Stimulated activated CD4-positive, alpha-beta T cell treated with anti-CD3 and anti-CD28 coated beads, Interleukin-2, amount 100 ng/mL, for 4 hours (primary cell): ENCODE results near the gene DPYSL5.
"Not testable (repeated sequence)": the region's sequence is repeated elsewhere in the genome, so short reads cannot be mapped to it uniquely, and the experiment has no call there.

Experiments used
- DNase-seq: peaks from one replicate; pipeline ENCODE4 v3.0.0-alpha.2; 2020; ENCODE audit warnings: low read depth

The DPYSL5 gene

GRCh38 chr2:26847655-26848335, at the start of gene DPYSL5:
DPYSL5 (plus strand) TSS chr2:26848132; CDS start chr2:26898500, 50,368 bp downstream.
- no peak for DNase-seq

GRCh38 chr2:26801328-26801727, 46.6 kb upstream of the DPYSL5 start:
- DNase-seq = no peak

- DNase-seq = no peak
These were observed 46.1 kb upstream of the DPYSL5 start for GRCh38 chr2:26801796-26802195.

- no peak for DNase-seq
These were observed 42.7 kb upstream of the DPYSL5 start for GRCh38 chr2:26805241-26805676.

GRCh38 chr2:26807788-26808460, 40.0 kb upstream of the DPYSL5 start:
- no peak for DNase-seq

GRCh38 chr2:26809211-26809610, 38.7 kb upstream of the DPYSL5 start:
- DNase-seq = no peak

- DNase-seq = no peak
These were observed 37.9 kb upstream of the DPYSL5 start for GRCh38 chr2:26809876-26810577.

GRCh38 chr2:26811261-26811660, 36.7 kb upstream of the DPYSL5 start:
- DNase-seq = no peak

GRCh38 chr2:26811791-26812694, 35.9 kb upstream of the DPYSL5 start:
- DNase-seq = no peak

GRCh38 chr2:26812731-26813130, 35.2 kb upstream of the DPYSL5 start:
- no peak for DNase-seq

- DNase-seq = not testable (repeated sequence)
These were observed 33.7 kb upstream of the DPYSL5 start for GRCh38 chr2:26814072-26814765.

- no peak for DNase-seq
These were observed 31.0 kb upstream of the DPYSL5 start for GRCh38 chr2:26816893-26817292.

- DNase-seq = no peak
These were observed 29.7 kb upstream of the DPYSL5 start for GRCh38 chr2:26818255-26818654.

GRCh38 chr2:26818972-26819371, 29.0 kb upstream of the DPYSL5 start:
- DNase-seq = no peak

- DNase-seq = no peak
These were observed 27.0 kb upstream of the DPYSL5 start for GRCh38 chr2:26820932-26821331.

GRCh38 chr2:26822877-26823276, 25.1 kb upstream of the DPYSL5 start:
- DNase-seq = no peak

- DNase-seq = no peak
These were observed 9.6 kb upstream of the DPYSL5 start for GRCh38 chr2:26838121-26838906.

- DNase-seq = no peak
These were observed 6.9 kb upstream of the DPYSL5 start for GRCh38 chr2:26840937-26841610.

GRCh38 chr2:26843041-26843440, 4.9 kb upstream of the DPYSL5 start:
- DNase-seq = no peak

GRCh38 chr2:26845021-26845420, 2.9 kb upstream of the DPYSL5 start:
- no peak for DNase-seq
